ENCODE results near the gene USP2.

USP2 gene

GRCh38 chr11:119346605-119347004, 34.9 kb downstream of the USP2 start, which contains the start of gene MFRP:
TSS of gene MFRP (minus strand) at chr11:119346705. CDS start at chr11:119346513, 192 bp downstream.
- Histone ChIP-seq H3K36me3 (ENCODE audit: control insufficient read depth in 1 of 2, insufficient read depth in 2 of 2, low read depth in 1 of 2, low read length in 2 of 2) (no peaks in the 10 kb centered on the region), H3K4me1 (ENCODE audit: control insufficient read depth, insufficient read depth, low read depth, low read length) (no peaks in the 10 kb centered on the region), H3K27me3 (ENCODE audit: control insufficient read depth in 1 of 2, insufficient read depth in 1 of 2, low read length in 2 of 2) (peaks cover 29 to 78% of the 10 kb centered on the region in 2 experiments), H2BK15ac (ENCODE audit: low read depth, poor library complexity, severe bottlenecking) (peak within 1 kb of the TSS; percentile 48), H3K14ac (ENCODE audit: low read length in 2 of 2) (no peak within 1 kb of the TSS), H3K4ac (ENCODE audit: low read depth in 1 of 2, low read length in 2 of 2) (no peak within 1 kb of the TSS), H3K9ac (ENCODE audit: low read length) (no peak within 1 kb of the TSS), H2AFZ (ENCODE audit: low read depth, low read length) (no peak within 1 kb of the TSS), H3K27ac (ENCODE audit: low read length, poor library complexity, severe bottlenecking) (no peak within 1 kb of the TSS), H4K8ac (ENCODE audit: low read length) (no peak within 1 kb of the TSS), H3K9me3 (ENCODE audit: control insufficient read depth, low read length) (no peaks in the 10 kb centered on the region), H3K23ac (ENCODE audit: low read length in 2 of 2) (no peak within 1 kb of the TSS), H3K4me2 (ENCODE audit: low read length, poor library complexity, severe bottlenecking) (no peak within 1 kb of the TSS), H3K79me1 (replicated peaks; ENCODE audit: low read length, poor library complexity, severe bottlenecking) (no peaks in the 10 kb centered on the region), H3K18ac (ENCODE audit: low read depth in 1 of 2, low read length in 2 of 2) (no peak within 1 kb of the TSS), H2BK5ac (ENCODE audit: low read depth, low read length, poor library complexity, severe bottlenecking) (no peak within 1 kb of the TSS), H2BK120ac (ENCODE audit: low read depth, low read length) (no peak within 1 kb of the TSS), H3K4me3 (ENCODE audit: insufficient read depth in 1 of 2, low read depth in 1 of 2, low read length in 2 of 2) (peak within 1 kb of the TSS in 1 of 2 experiments; percentile 10), H2AK5ac (ENCODE audit: low read length, severe bottlenecking) (no peak within 1 kb of the TSS), H2BK12ac (ENCODE audit: low read length in 2 of 2) (no peak within 1 kb of the TSS), H4K91ac (ENCODE audit: low read length) (no peak within 1 kb of the TSS)
- 36% methylated on average over 6 of the region's 6 CpGs for WGBS
- no peak for DNase-seq

- H3K4me3 ChIP-seq (ENCODE audit: insufficient read depth in 1 of 2, low read depth in 1 of 2, low read length in 2 of 2), result no peak overlapping the region
- DNase-seq, result no peak
- 83% methylated on average over 12 of the region's 12 CpGs for WGBS
- H2BK5ac ChIP-seq (ENCODE audit: low read depth, low read length, poor library complexity, severe bottlenecking), result no peak overlapping the region
- no peak overlapping the region for H2AFZ ChIP-seq (ENCODE audit: low read depth, low read length)
- H3K14ac ChIP-seq (ENCODE audit: low read length in 2 of 2), result no peak overlapping the region
- no peak overlapping the region for H3K23ac ChIP-seq (ENCODE audit: low read length in 2 of 2)
- H2BK120ac ChIP-seq (ENCODE audit: low read depth, low read length), result no peak overlapping the region
- H3K4me1 ChIP-seq (ENCODE audit: control insufficient read depth, insufficient read depth, low read depth, low read length), result peaks cover under 1% of the 10 kb centered on the region
- H3K4me2 ChIP-seq (ENCODE audit: low read length, poor library complexity, severe bottlenecking), result no peak overlapping the region
- H3K18ac ChIP-seq (ENCODE audit: low read depth in 1 of 2, low read length in 2 of 2), result no peak overlapping the region
- H3K79me1 ChIP-seq (replicated peaks; ENCODE audit: low read length, poor library complexity, severe bottlenecking), result no peaks in the 10 kb centered on the region
- H3K4ac ChIP-seq (ENCODE audit: low read depth in 1 of 2, low read length in 2 of 2), result no peak overlapping the region
- H2AK5ac ChIP-seq (ENCODE audit: low read length, severe bottlenecking), result no peak overlapping the region
- H2BK12ac ChIP-seq (ENCODE audit: low read length in 2 of 2), result no peak overlapping the region
- peak overlapping the region; percentile 48 for H2BK15ac ChIP-seq (ENCODE audit: low read depth, poor library complexity, severe bottlenecking)
- no peaks in the 10 kb centered on the region for H3K9me3 ChIP-seq (ENCODE audit: control insufficient read depth, low read length)
- no peak overlapping the region for H3K9ac ChIP-seq (ENCODE audit: low read length)
- H3K36me3 ChIP-seq (ENCODE audit: control insufficient read depth in 1 of 2, insufficient read depth in 2 of 2, low read depth in 1 of 2, low read length in 2 of 2), result no peaks in the 10 kb centered on the region
- H4K91ac ChIP-seq (ENCODE audit: low read length), result no peak overlapping the region
- no peak overlapping the region for H4K8ac ChIP-seq (ENCODE audit: low read length)
- peaks cover 26 to 82% of the 10 kb centered on the region in 2 experiments for H3K27me3 ChIP-seq (ENCODE audit: control insufficient read depth in 1 of 2, insufficient read depth in 1 of 2, low read length in 2 of 2)
- no peak overlapping the region for H3K27ac ChIP-seq (ENCODE audit: low read length, poor library complexity, severe bottlenecking)
These were observed 35.8 kb downstream of the USP2 start for GRCh38 chr11:119345685-119346084.

GRCh38 chr11:119344291-119345010, 37.0 kb downstream of the USP2 start:
- H3K4me3 ChIP-seq (ENCODE audit: insufficient read depth in 1 of 2, low read depth in 1 of 2, low read length in 2 of 2), result peak overlapping the region in 1 of 2 experiments; percentile 29
- no peak overlapping the region for H3K23ac ChIP-seq (ENCODE audit: low read length in 2 of 2)
- H2BK15ac ChIP-seq (ENCODE audit: low read depth, poor library complexity, severe bottlenecking), result no peak overlapping the region
- peaks cover 18 to 78% of the 10 kb centered on the region in 2 experiments for H3K27me3 ChIP-seq (ENCODE audit: control insufficient read depth in 1 of 2, insufficient read depth in 1 of 2, low read length in 2 of 2)
- H3K4me2 ChIP-seq (ENCODE audit: low read length, poor library complexity, severe bottlenecking), result no peak overlapping the region
- H3K79me1 ChIP-seq (replicated peaks; ENCODE audit: low read length, poor library complexity, severe bottlenecking), result no peaks in the 10 kb centered on the region
- H2BK120ac ChIP-seq (ENCODE audit: low read depth, low read length), result no peak overlapping the region
- peaks cover 13% of the 10 kb centered on the region for H3K4me1 ChIP-seq (ENCODE audit: control insufficient read depth, insufficient read depth, low read depth, low read length)
- no peak overlapping the region for H3K4ac ChIP-seq (ENCODE audit: low read depth in 1 of 2, low read length in 2 of 2)
- no peak overlapping the region for H2BK5ac ChIP-seq (ENCODE audit: low read depth, low read length, poor library complexity, severe bottlenecking)
- WGBS, result 88% methylated on average over 14 of the region's 14 CpGs
- H2AK5ac ChIP-seq (ENCODE audit: low read length, severe bottlenecking), result no peak overlapping the region
- no peak overlapping the region for H3K9ac ChIP-seq (ENCODE audit: low read length)
- no peak overlapping the region for H3K27ac ChIP-seq (ENCODE audit: low read length, poor library complexity, severe bottlenecking)
- H3K9me3 ChIP-seq (ENCODE audit: control insufficient read depth, low read length), result no peaks in the 10 kb centered on the region
- H4K91ac ChIP-seq (ENCODE audit: low read length), result peak overlapping the region; percentile 13
- H2AFZ ChIP-seq (ENCODE audit: low read depth, low read length), result no peak overlapping the region
- DNase-seq, result no peak
- H3K36me3 ChIP-seq (ENCODE audit: control insufficient read depth in 1 of 2, insufficient read depth in 2 of 2, low read depth in 1 of 2, low read length in 2 of 2), result no peaks in the 10 kb centered on the region
- no peak overlapping the region for H3K18ac ChIP-seq (ENCODE audit: low read depth in 1 of 2, low read length in 2 of 2)
- H2BK12ac ChIP-seq (ENCODE audit: low read length in 2 of 2), result no peak overlapping the region
- no peak overlapping the region for H4K8ac ChIP-seq (ENCODE audit: low read length)
- no peak overlapping the region for H3K14ac ChIP-seq (ENCODE audit: low read length in 2 of 2)

GRCh38 chr11:119343726-119344125, 37.8 kb downstream of the USP2 start:
- Histone ChIP-seq H2AK5ac (ENCODE audit: low read length, severe bottlenecking) (no peak overlapping the region), H3K23ac (ENCODE audit: low read length in 2 of 2) (no peak overlapping the region), H4K8ac (ENCODE audit: low read length) (no peak overlapping the region), H2BK12ac (ENCODE audit: low read length in 2 of 2) (no peak overlapping the region), H3K36me3 (ENCODE audit: control insufficient read depth in 1 of 2, insufficient read depth in 2 of 2, low read depth in 1 of 2, low read length in 2 of 2) (no peaks in the 10 kb centered on the region), H3K79me1 (replicated peaks; ENCODE audit: low read length, poor library complexity, severe bottlenecking) (no peaks in the 10 kb centered on the region), H3K4me1 (ENCODE audit: control insufficient read depth, insufficient read depth, low read depth, low read length) (peaks cover 16% of the 10 kb centered on the region), H3K4me2 (ENCODE audit: low read length, poor library complexity, severe bottlenecking) (no peak overlapping the region), H4K91ac (ENCODE audit: low read length) (no peak overlapping the region), H3K27me3 (ENCODE audit: control insufficient read depth in 1 of 2, insufficient read depth in 1 of 2, low read length in 2 of 2) (peaks cover 18 to 85% of the 10 kb centered on the region in 2 experiments), H3K18ac (ENCODE audit: low read depth in 1 of 2, low read length in 2 of 2) (no peak overlapping the region), H2BK120ac (ENCODE audit: low read depth, low read length) (no peak overlapping the region), H3K14ac (ENCODE audit: low read length in 2 of 2) (no peak overlapping the region), H2BK5ac (ENCODE audit: low read depth, low read length, poor library complexity, severe bottlenecking) (no peak overlapping the region), H3K4me3 (ENCODE audit: insufficient read depth in 1 of 2, low read depth in 1 of 2, low read length in 2 of 2) (no peak overlapping the region), H3K27ac (ENCODE audit: low read length, poor library complexity, severe bottlenecking) (no peak overlapping the region), H2AFZ (ENCODE audit: low read depth, low read length) (no peak overlapping the region), H3K9me3 (ENCODE audit: control insufficient read depth, low read length) (no peaks in the 10 kb centered on the region), H3K4ac (ENCODE audit: low read depth in 1 of 2, low read length in 2 of 2) (no peak overlapping the region), H2BK15ac (ENCODE audit: low read depth, poor library complexity, severe bottlenecking) (no peak overlapping the region), H3K9ac (ENCODE audit: low read length) (no peak overlapping the region)
- no peak for DNase-seq
- WGBS, result 85% methylated on average over 7 of the region's 7 CpGs
